ENCODE results near the gene PPIH.
A peak's percentile ranks its signal among the peaks of the same experiment; 100 is the strongest.

DNA sequence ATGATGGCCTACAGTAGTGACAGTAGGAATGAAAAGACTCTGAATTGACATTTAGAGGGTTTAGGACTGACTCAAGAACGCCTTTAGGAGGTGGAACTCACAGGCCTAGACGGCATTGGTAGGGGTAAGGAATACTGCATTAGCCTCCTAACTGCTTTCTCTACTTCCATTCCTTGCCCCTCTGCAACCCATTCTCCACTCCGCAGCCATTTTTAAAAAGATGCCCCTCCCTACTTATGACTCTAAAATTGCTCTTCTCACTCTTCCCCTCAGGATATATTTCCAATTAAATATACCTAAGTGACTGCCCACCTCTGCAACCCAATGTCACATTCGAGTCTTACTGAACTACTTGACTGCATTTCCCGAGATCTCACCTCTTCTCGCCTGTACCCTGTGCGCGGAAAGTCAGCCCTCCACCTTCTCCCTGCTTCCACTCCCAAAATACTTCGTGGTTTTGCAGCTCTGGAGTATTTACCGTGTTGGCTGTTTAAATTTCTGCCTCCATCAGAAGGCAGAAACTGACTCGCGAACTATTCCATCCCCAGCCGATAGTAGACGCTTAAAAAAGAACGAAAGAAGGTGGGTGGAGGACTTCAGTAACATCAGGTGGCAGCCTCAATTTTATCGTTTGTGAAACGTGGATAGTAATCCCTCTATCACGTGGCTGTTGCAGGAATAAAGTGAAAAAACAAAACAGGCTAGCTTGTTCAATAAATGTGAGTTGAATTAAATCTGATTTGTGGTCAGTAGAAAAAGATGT, 22.9 kb downstream of the PPIH start:
- TF ChIP-seq, protein P1, sequence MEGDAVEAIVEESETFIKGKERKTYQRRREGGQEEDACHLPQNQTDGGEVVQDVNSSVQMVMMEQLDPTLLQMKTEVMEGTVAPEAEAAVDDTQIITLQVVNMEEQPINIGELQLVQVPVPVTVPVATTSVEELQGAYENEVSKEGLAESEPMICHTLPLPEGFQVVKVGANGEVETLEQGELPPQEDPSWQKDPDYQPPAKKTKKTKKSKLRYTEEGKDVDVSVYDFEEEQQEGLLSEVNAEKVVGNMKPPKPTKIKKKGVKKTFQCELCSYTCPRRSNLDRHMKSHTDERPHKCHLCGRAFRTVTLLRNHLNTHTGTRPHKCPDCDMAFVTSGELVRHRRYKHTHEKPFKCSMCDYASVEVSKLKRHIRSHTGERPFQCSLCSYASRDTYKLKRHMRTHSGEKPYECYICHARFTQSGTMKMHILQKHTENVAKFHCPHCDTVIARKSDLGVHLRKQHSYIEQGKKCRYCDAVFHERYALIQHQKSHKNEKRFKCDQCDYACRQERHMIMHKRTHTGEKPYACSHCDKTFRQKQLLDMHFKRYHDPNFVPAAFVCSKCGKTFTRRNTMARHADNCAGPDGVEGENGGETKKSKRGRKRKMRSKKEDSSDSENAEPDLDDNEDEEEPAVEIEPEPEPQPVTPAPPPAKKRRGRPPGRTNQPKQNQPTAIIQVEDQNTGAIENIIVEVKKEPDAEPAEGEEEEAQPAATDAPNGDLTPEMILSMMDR (IDR thresholded peaks at IDR 0.05): peak in 1 of 6 experiments; percentile 13
- no peak for TF ChIP-seq POLR2A (IDR thresholded peaks at IDR 0.05)

Data from adrenal gland (tissue), 5 donors.